Stomach (tissue), 9 donors: ENCODE results near the gene BMP6. TPM values are rescaled to one million over a fixed set of nuclear protein-coding genes. Genes with fewer than 3 reads are reported as not detected.

ENCODE experiments used
- DNase-seq, 2 donors: peaks; one replicate each; pipeline versions ENCODE4 v3.0.0 to v3.0.0-alpha.2; 2013 to 2019
- H3K27ac ChIP-seq, 5 donors: fragments of 200-600 bp in 4 of 5; sonication (generic) in 4 of 5; one replicate each; pipeline ENCODE4 v1.5.1; 2013 to 2019; ENCODE audit warnings: mild to moderate bottlenecking in 1 of 5, moderate library complexity in 1 of 5
- H3K27me3 ChIP-seq, 3 donors: fragments of 200-600 bp; sonication (generic); one replicate each; pipeline ENCODE4 v1.5.1; 2017 to 2019; ENCODE audit warnings: mixed run types in 1 of 3
- H3K36me3 ChIP-seq, 4 donors: fragments of 200-600 bp; sonication (generic); 1 replicate in 3 of 4; 2 replicates in 1 of 4; pipeline ENCODE4 v1.5.1; 2016 to 2019
- H3K4me1 ChIP-seq, 4 donors: fragments of 200-600 bp; sonication (generic); one replicate each; pipeline ENCODE4 v1.5.1; 2016 to 2019
- H3K4me3 ChIP-seq, 4 donors: fragments of 200-600 bp; sonication (generic) in 3 of 4; one replicate each; pipeline ENCODE4 v1.5.1; 2016 to 2019; ENCODE audit warnings: mild to moderate bottlenecking in 1 of 4
- H3K9me3 ChIP-seq, 4 donors: fragments of 200-600 bp; sonication (generic); one replicate each; pipeline ENCODE4 v1.5.1; 2016 to 2019
- EP300 ChIP-seq: sonication (generic); formaldehyde crosslinking; IDR thresholded peaks from one replicate; pipeline ENCODE4 v1.6.1; 2017; ENCODE audit warnings: antibody characterized with exemption
- POLR2A ChIP-seq, 4 donors: fragments of 450-650 bp; IDR thresholded peaks; one replicate each; pipeline ENCODE4 v1.6.1; 2016; ENCODE audit warnings: antibody characterized with exemption in 4 of 4, control low read depth in 2 of 4, mild to moderate bottlenecking in 1 of 4, moderate library complexity in 1 of 4
- POLR2AphosphoS5 ChIP-seq, 3 donors: sonication (generic); formaldehyde crosslinking; IDR thresholded peaks; one replicate each; pipeline ENCODE4 v1.6.1; 2016; ENCODE audit warnings: antibody characterized with exemption in 3 of 3
- WGBS, 5 donors: extraction: QIAGEN DNeasy Blood & Tissue Kit in 3 of 5; methylation state at CpG; one replicate each; pipeline versions ENCODE4 v1.1.5 to v1.1.7; 2013 to 2018; 5-methylcytosine and 5-hydroxymethylcytosine counted together
- intact Hi-C: fragments of 100-400 bp; cut with DNase I; formaldehyde crosslinking; loops from one replicate; pipeline ENCODE4 v1.15.1; 2023; ENCODE audit warnings: low total_unique reads
- polyA plus RNA-seq, 3 donors: library from polyadenylated mRNA; stranded (reverse); fragments of 200-250 nt; gene quantifications; one replicate each; pipeline ENCODE4 v1.2.3, GENCODE V29; 2013
- total RNA-seq, 5 donors: library from RNA; depleted of rRNA; stranded (reverse); fragments of >200 nt; gene quantifications; one replicate each; pipeline versions ENCODE4 v1.1.0 to v1.2.3, GENCODE V29; 2014 to 2016
- TF ChIP-seq, protein P1 (sequence below), 7 experiments: fragments of 450-650 bp in 4 of 7; fragments of 200-600 bp in 3 of 7; sonication (generic) in 3 of 7; IDR thresholded peaks; one replicate each; pipeline ENCODE4 v1.5.1; 2016 to 2019; ENCODE audit warnings: antibody characterized with exemption in 7 of 7, control low read depth in 2 of 7, mild to moderate bottlenecking in 1 of 7
- donor health status: healthy with polysubstance abuse.
- donor health status: Bipolar disorder and iron deficiency.
- donor health status: healthy.

Gene BMP6
- total and polyA plus RNA-seq, 8 donors, result 0.50 to 15.8 (median 2.7) TPM; not detected in 1

DNA sequence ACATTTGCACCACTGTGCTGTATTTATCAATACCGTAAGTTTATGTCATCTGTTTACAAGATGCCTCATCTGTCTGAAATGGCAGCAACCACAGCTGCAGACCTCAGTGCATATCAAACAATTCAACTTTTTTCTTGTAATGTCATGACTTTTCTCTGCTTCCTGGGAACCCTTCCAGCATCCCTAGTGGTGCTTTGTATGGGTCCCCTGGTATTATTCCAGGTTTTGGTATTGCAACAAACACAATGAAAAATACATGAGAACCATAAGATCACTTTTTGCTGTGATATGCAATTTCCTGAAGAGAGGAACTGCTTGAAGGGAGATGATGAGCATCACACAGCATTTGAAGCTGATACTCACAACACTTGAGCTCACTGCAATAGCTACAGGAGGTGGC is 196.7 kb downstream of the BMP6 start:
- intact Hi-C loops, result no loop called here
- Histone ChIP-seq H3K27me3 (no peaks in the 10 kb centered on the region), H3K4me1 (no peaks in the 10 kb centered on the region), H3K9me3 (peaks cover 0 to 16% (median 8%) of the 10 kb centered on the region in 4 donors), H3K4me3 (no peak overlapping the region), H3K27ac (no peak overlapping the region), H3K36me3 (no peaks in the 10 kb centered on the region)
- TF ChIP-seq POLR2A (IDR thresholded peaks at IDR 0.05) (no peak), POLR2AphosphoS5 (IDR thresholded peaks at IDR 0.05) (no peak), EP300 (no peak)
- TF ChIP-seq, protein P1, sequence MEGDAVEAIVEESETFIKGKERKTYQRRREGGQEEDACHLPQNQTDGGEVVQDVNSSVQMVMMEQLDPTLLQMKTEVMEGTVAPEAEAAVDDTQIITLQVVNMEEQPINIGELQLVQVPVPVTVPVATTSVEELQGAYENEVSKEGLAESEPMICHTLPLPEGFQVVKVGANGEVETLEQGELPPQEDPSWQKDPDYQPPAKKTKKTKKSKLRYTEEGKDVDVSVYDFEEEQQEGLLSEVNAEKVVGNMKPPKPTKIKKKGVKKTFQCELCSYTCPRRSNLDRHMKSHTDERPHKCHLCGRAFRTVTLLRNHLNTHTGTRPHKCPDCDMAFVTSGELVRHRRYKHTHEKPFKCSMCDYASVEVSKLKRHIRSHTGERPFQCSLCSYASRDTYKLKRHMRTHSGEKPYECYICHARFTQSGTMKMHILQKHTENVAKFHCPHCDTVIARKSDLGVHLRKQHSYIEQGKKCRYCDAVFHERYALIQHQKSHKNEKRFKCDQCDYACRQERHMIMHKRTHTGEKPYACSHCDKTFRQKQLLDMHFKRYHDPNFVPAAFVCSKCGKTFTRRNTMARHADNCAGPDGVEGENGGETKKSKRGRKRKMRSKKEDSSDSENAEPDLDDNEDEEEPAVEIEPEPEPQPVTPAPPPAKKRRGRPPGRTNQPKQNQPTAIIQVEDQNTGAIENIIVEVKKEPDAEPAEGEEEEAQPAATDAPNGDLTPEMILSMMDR (IDR thresholded peaks at IDR 0.05), result no peak
- DNase-seq, result no peak
- 78 to 85% (median 82%) methylated on average over 1 of the region's 1 CpG for WGBS, 5 donors

DNA sequence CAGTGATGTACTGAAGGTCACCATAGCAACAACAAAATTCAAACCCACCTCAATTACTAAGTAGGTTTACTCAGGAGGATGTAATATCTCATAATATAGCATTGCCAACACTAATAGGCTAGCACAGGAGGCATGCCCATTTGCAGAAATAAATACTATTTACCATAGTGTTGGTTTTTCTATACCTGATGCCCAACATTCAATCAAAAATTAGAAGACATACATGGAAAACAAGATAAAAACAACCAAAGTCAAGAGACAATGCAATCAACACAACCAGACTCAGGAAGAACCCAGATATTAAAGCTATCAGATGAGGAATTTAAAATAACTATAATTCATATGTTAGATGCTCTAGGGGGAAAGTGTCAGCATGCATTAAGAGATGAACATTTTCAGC is 199.0 kb downstream of the BMP6 start:
- Histone ChIP-seq H3K27me3 (no peaks in the 10 kb centered on the region), H3K36me3 (no peaks in the 10 kb centered on the region), H3K27ac (no peak overlapping the region), H3K4me3 (no peak overlapping the region), H3K9me3 (peaks cover 0 to 16% (median 8%) of the 10 kb centered on the region in 4 donors), H3K4me1 (no peaks in the 10 kb centered on the region)
- TF ChIP-seq, protein P1 (IDR thresholded peaks at IDR 0.05), result no peak
- TF ChIP-seq POLR2AphosphoS5 (IDR thresholded peaks at IDR 0.05) (no peak), EP300 (no peak), POLR2A (IDR thresholded peaks at IDR 0.05) (no peak)
- intact Hi-C loops, result no loop called here
- DNase-seq, result no peak

Other genes starting within 250 kb of the BMP6 start
- gene DSP, start 184.4 kb upstream of the BMP6 start, total RNA-seq, result 100 to 1,000 TPM in 4 of 5 donors, 10 to 100 TPM in 1; 58.9 to 125 (median 121) TPM
- gene DSP, start 184.4 kb upstream of the BMP6 start, polyA plus RNA-seq, result 10 to 100 TPM; 12.0 to 53.9 (median 15.6) TPM
- gene SNRNP48, start 135.9 kb upstream of the BMP6 start, total RNA-seq, result 100 to 1,000 TPM in 1 of 5 donors, 10 to 100 TPM in 4; 12.6 to 138 (median 16.8) TPM
- 1 to 10 TPM; 5.1 to 7.9 (median 5.9) TPM for gene SNRNP48, start 135.9 kb upstream of the BMP6 start, polyA plus RNA-seq
- gene TXNDC5, start 184.7 kb downstream of the BMP6 start, total RNA-seq, result 100 to 1,000 TPM in 2 of 5 donors, 10 to 100 TPM in 3; 27.4 to 260 (median 52.7) TPM
- gene TXNDC5, start 184.7 kb downstream of the BMP6 start, polyA plus RNA-seq, result 10 to 100 TPM; 27.9 to 58.7 (median 35.9) TPM